BE2C (cell line): ENCODE data around the gene KCNG2.

Source experiments
- DNase-seq: peaks from one replicate; pipeline ENCODE4 v3.0.0-alpha.2; 2020
- H3K27me3 ChIP-seq: fragments of 250-450 bp; sonication (Bioruptor Pico); 2 replicates; pipeline ENCODE4 v1.5.1; 2020; ENCODE audit warnings: mild to moderate bottlenecking
- H3K36me3 ChIP-seq: fragments of 250-450 bp; sonication (Bioruptor Pico); 2 replicates; pipeline ENCODE4 v1.5.1; 2020; ENCODE audit warnings: mild to moderate bottlenecking
- H3K4me1 ChIP-seq: fragments of 250-450 bp; sonication (Bioruptor Pico); 2 replicates; pipeline ENCODE4 v1.5.1; 2020
- H3K4me3 ChIP-seq: 2 replicates; pipeline ENCODE4 v1.5.1; 2011; ENCODE audit warnings: low read depth, low read length
- H3K9me3 ChIP-seq: fragments of 250-450 bp; sonication (Bioruptor Pico); 2 replicates; pipeline ENCODE4 v1.5.1; 2020
- CTCF ChIP-seq: IDR thresholded peaks from 2 replicates; pipeline ENCODE4 v1.5.1; 2012; ENCODE audit warnings: mild to moderate bottlenecking, low read depth, low read length

Gene KCNG2

GRCh38 chr18:79844999-79845563 lies 47.3 kb downstream of the KCNG2 start:
- Histone ChIP-seq H3K4me3 (no peak overlapping the region), H3K36me3 (no peaks in the 10 kb centered on the region), H3K9me3 (no peaks in the 10 kb centered on the region), H3K27me3 (no peaks in the 10 kb centered on the region), H3K4me1 (no peaks in the 10 kb centered on the region)
- no peak for DNase-seq
- no peak for TF ChIP-seq CTCF

- TF ChIP-seq CTCF = no peak
- Histone ChIP-seq H3K27me3 (no peaks in the 10 kb centered on the region), H3K4me3 (no peak overlapping the region), H3K36me3 (no peaks in the 10 kb centered on the region), H3K9me3 (no peaks in the 10 kb centered on the region), H3K4me1 (no peaks in the 10 kb centered on the region)
- DNase-seq = no peak
Measured at GRCh38 chr18:79846936-79847557, 49.3 kb downstream of the KCNG2 start.

- DNase-seq = no peak
- Histone ChIP-seq H3K9me3 (no peaks in the 10 kb centered on the region), H3K36me3 (no peaks in the 10 kb centered on the region), H3K27me3 (no peaks in the 10 kb centered on the region), H3K4me3 (no peak overlapping the region), H3K4me1 (no peaks in the 10 kb centered on the region)
- TF ChIP-seq CTCF = no peak
Measured at GRCh38 chr18:79847606-79848293, 50.0 kb downstream of the KCNG2 start.

- Histone ChIP-seq H3K9me3 (no peaks in the 10 kb centered on the region), H3K4me3 (no peak overlapping the region), H3K4me1 (no peaks in the 10 kb centered on the region), H3K36me3 (no peaks in the 10 kb centered on the region), H3K27me3 (no peaks in the 10 kb centered on the region)
- TF ChIP-seq CTCF = no peak
- DNase-seq = no peak
Measured at GRCh38 chr18:79848294-79848578, 50.5 kb downstream of the KCNG2 start.

GRCh38 chr18:79848579-79849327 lies 51.0 kb downstream of the KCNG2 start:
- Histone ChIP-seq H3K4me3 (no peak overlapping the region), H3K9me3 (no peaks in the 10 kb centered on the region), H3K27me3 (no peaks in the 10 kb centered on the region), H3K36me3 (no peaks in the 10 kb centered on the region), H3K4me1 (no peaks in the 10 kb centered on the region)
- no peak for DNase-seq
- TF ChIP-seq CTCF = no peak
